Ovary (tissue), 9 donors: ENCODE measurements around the gene MPP7. TPM values are rescaled to one million over a fixed set of nuclear protein-coding genes. Genes with fewer than 3 reads are reported as not detected.

Experiments used
- DNase-seq, 5 donors: peaks; one replicate each; pipeline ENCODE4 v3.0.0-alpha.2; 2019 to 2020
- H3K27ac ChIP-seq, 2 donors: fragments of 200-600 bp; one replicate each; pipeline versions ENCODE4 v1.5.1 to v1.8.0; 2019 to 2022
- H3K27me3 ChIP-seq: fragments of 200-600 bp; one replicate; pipeline ENCODE4 v1.8.0; 2022
- H3K36me3 ChIP-seq: fragments of 200-600 bp; sonication (generic); one replicate; pipeline ENCODE4 v1.5.1; 2019
- H3K4me1 ChIP-seq: one replicate; pipeline ENCODE4 v1.8.1; 2013; ENCODE audit warnings: mild to moderate bottlenecking, moderate library complexity; ENCODE audit not compliant: insufficient read depth
- H3K4me3 ChIP-seq: fragments of 200-600 bp; sonication (generic); one replicate; pipeline ENCODE4 v1.5.1; 2017
- H3K9me3 ChIP-seq, 2 donors: fragments of 200-600 bp in 1 of 2; sonication (generic) in 1 of 2; one replicate each; pipeline versions ENCODE4 v1.5.1 to v1.8.1; 2013 to 2019; ENCODE audit warnings: mild to moderate bottlenecking in 1 of 2, moderate library complexity in 1 of 2
- CTCF ChIP-seq, 3 donors: fragments of 450-650 bp in 2 of 3; fragments of 200-600 bp in 1 of 3; IDR thresholded peaks; one replicate each; pipeline versions ENCODE4 v1.5.1 to v1.8.0; 2016 to 2022; ENCODE audit warnings: antibody characterized with exemption in 3 of 3, mild to moderate bottlenecking in 1 of 3
- EP300 ChIP-seq: sonication (generic); formaldehyde crosslinking; IDR thresholded peaks from one replicate; pipeline ENCODE4 v1.6.1; 2017; ENCODE audit warnings: antibody characterized with exemption
- POLR2A ChIP-seq: fragments of 450-650 bp; IDR thresholded peaks from one replicate; pipeline ENCODE4 v1.6.1; 2017; ENCODE audit warnings: antibody characterized with exemption, mild to moderate bottlenecking, moderate library complexity
- WGBS, 3 donors: extraction: QIAGEN DNeasy Blood & Tissue Kit in 1 of 3; methylation state at CpG; one replicate each; pipeline versions ENCODE4 v1.1.5 to v1.1.7; 2013 to 2017; 5-methylcytosine and 5-hydroxymethylcytosine counted together
- intact Hi-C, 4 donors: fragments of 100-400 bp; cut with DNase I; formaldehyde crosslinking; loops; one replicate each; pipeline versions ENCODE4 v1.11.0 to v1.15.1; 2022 to 2023
- polyA plus RNA-seq, 2 donors: library from polyadenylated mRNA; stranded (reverse); fragments of 200-250 nt in 1 of 2; fragments of 350-450 nt in 1 of 2; fragmentation: Illumina TruSeq in 1 of 2; extraction: RNeasy Lipid Tissue Mini Kit (QIAGEN cat#74804) in 1 of 2; gene quantifications; one replicate each; pipeline ENCODE4 v1.2.3, GENCODE V29; 2013 to 2014
- total RNA-seq, 7 donors: library from RNA; depleted of rRNA in 2 of 7; stranded (reverse); fragments of >200 nt in 2 of 7; fragmentation: NEBNext Ultra II Directional in 3 of 7; extraction: Animal tissue kit (Norgen Biotek cat#: 25700) in 3 of 7; gene quantifications; one replicate each; pipeline versions ENCODE4 v1.1.0 to v1.2.4, GENCODE V29; 2016 to 2023
- donor health status: DM: no; HTN: no; CAD: no; lungs with moderate emphysema.
- donor health status: DM: no; HTN: no; CAD: no.
- donor health status: Bipolar disorder and iron deficiency.
- donor health status: DM: yes; HTN: yes; CAD: no.
- donor health status: DM: no; HTN: no; CAD: no.
- donor health status: DM: yes; HTN: yes; CAD: no.

MPP7 gene
- total and polyA plus RNA-seq, 9 donors: 2.2 to 13.3 (median 7.5) TPM

DNA sequence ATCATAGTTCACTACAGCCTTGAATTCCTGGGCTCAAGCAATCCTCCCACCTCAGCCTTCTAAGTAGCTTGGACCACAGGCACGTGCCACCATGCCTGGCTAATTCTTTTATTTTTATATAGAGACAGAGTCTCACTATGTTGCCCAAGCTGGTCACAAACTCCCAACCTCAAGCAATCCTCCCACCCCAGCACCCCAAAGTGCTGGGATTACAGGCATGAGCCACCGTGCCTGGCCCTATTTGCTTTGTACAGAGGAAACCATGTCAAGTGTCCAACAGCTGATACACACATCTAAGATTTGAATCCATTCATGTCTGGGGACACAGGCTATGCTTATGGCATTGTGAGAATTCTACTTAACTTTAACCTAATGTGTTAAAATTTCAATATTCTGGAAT is 29.9 kb upstream of the MPP7 start:
- H3K4me1 ChIP-seq: no peaks in the 10 kb centered on the region

GRCh38 chr10:28331841-28332240 is 29.0 kb upstream of the MPP7 start:
- intact Hi-C loops: no loop called here
- 65 to 76% (median 65%) methylated on average over 3 of the region's 3 CpGs for WGBS, 3 donors
- TF ChIP-seq CTCF (IDR thresholded peaks at IDR 0.05) (no peak), EP300 (no peak), POLR2A (no peak)
- Histone ChIP-seq H3K4me3 (no peak overlapping the region), H3K4me1 (peaks cover 2% of the 10 kb centered on the region), H3K9me3 (no peaks in the 10 kb centered on the region), H3K27ac (no peak overlapping the region), H3K27me3 (no peaks in the 10 kb centered on the region), H3K36me3 (no peaks in the 10 kb centered on the region)
- DNase-seq: no peak

More for the DNA sequence above, 29.9 kb upstream of the MPP7 start:
- TF ChIP-seq POLR2A (no peak), EP300 (no peak)
- intact Hi-C loops: no loop called here
- H3K27me3 ChIP-seq: no peaks in the 10 kb centered on the region
- DNase-seq: no peak
- H3K36me3 ChIP-seq: no peaks in the 10 kb centered on the region
- H3K9me3 ChIP-seq: no peaks in the 10 kb centered on the region
- 62 to 83% (median 78%) methylated on average over 2 of the region's 2 CpGs for WGBS, 3 donors
- H3K27ac ChIP-seq: no peak overlapping the region
- no peak overlapping the region for H3K4me3 ChIP-seq

GRCh38 chr10:28331066-28331465 is 28.2 kb upstream of the MPP7 start:
- peaks cover 5% of the 10 kb centered on the region for H3K4me1 ChIP-seq
- H3K9me3 ChIP-seq: no peaks in the 10 kb centered on the region
- intact Hi-C loops: no loop called here

GRCh38 chr10:28328346-28328745 is 25.5 kb upstream of the MPP7 start:
- H3K36me3 ChIP-seq: no peaks in the 10 kb centered on the region
- no peaks in the 10 kb centered on the region for H3K27me3 ChIP-seq
- H3K27ac ChIP-seq: peak overlapping the region in 1 of 2 donors; percentile 13
- H3K4me3 ChIP-seq: no peak overlapping the region
- no peak for TF ChIP-seq EP300
- no peak for TF ChIP-seq CTCF (IDR thresholded peaks at IDR 0.05)
- TF ChIP-seq POLR2A: no peak
- no peaks in the 10 kb centered on the region for H3K9me3 ChIP-seq
- intact Hi-C loops: no loop called here
- WGBS, 3 donors: 7 to 38% (median 11%) methylated on average over 1 of the region's 1 CpG
- DNase-seq: no peak
- H3K4me1 ChIP-seq: peaks cover 5% of the 10 kb centered on the region

More at GRCh38 chr10:28331066-28331465, 28.2 kb upstream of the MPP7 start:
- Histone ChIP-seq H3K36me3 (no peaks in the 10 kb centered on the region), H3K4me3 (no peak overlapping the region), H3K27me3 (no peaks in the 10 kb centered on the region), H3K27ac (no peak overlapping the region)
- no peak for TF ChIP-seq POLR2A
- TF ChIP-seq EP300: no peak
- no peak for TF ChIP-seq CTCF (IDR thresholded peaks at IDR 0.05)
- DNase-seq: no peak

- intact Hi-C loops: no loop called here
- no peaks in the 10 kb centered on the region for H3K9me3 ChIP-seq
- no peak overlapping the region for H3K4me3 ChIP-seq
- H3K27me3 ChIP-seq: no peaks in the 10 kb centered on the region
- TF ChIP-seq CTCF (IDR thresholded peaks at IDR 0.05): no peak
- TF ChIP-seq POLR2A: no peak
- no peak for TF ChIP-seq EP300
- peaks cover 5% of the 10 kb centered on the region for H3K4me1 ChIP-seq
- DNase-seq: no peak
- H3K36me3 ChIP-seq: no peaks in the 10 kb centered on the region
- peak overlapping the region in 1 of 2 donors; percentile 13 for H3K27ac ChIP-seq
- 21 to 30% (median 24%) methylated on average over 3 of the region's 3 CpGs for WGBS, 3 donors
These were observed 24.6 kb upstream of the MPP7 start for GRCh38 chr10:28327491-28327880.
